DOHH2 (cell line): ENCODE results near the gene GNPAT.

ENCODE experiments used
- H3F3A ChIP-seq: fragments of 200-600 bp; sonication (generic), shearing (Covaris generic); 2 replicates; pipeline ENCODE4 v1.6.0; 2016; ENCODE audit warnings: antibody characterized with exemption, mild to moderate bottlenecking; ENCODE audit not compliant: control insufficient read depth, insufficient read depth
- H3K27ac ChIP-seq: fragments of 200-600 bp; sonication (generic); 2 replicates; pipeline ENCODE4 v1.5.1; 2014; ENCODE audit warnings: low read depth, mild to moderate bottlenecking, low read length, moderate library complexity
- H3K27me3 ChIP-seq: fragments of 200-600 bp; sonication (generic); 2 replicates; pipeline ENCODE4 v1.6.1; 2014; ENCODE audit warnings: mild to moderate bottlenecking, low read length, mixed read lengths; ENCODE audit not compliant: control insufficient read depth
- H3K36me3 ChIP-seq: fragments of 200-600 bp; sonication (generic); 2 replicates; pipeline ENCODE4 v1.6.1; 2014; ENCODE audit warnings: mild to moderate bottlenecking, low read length, moderate library complexity, mixed read lengths; ENCODE audit not compliant: control insufficient read depth
- H3K4me1 ChIP-seq: fragments of 200-600 bp; sonication (generic); 2 replicates; pipeline ENCODE4 v1.6.1; 2014; ENCODE audit warnings: mild to moderate bottlenecking, low read length, mixed read lengths; ENCODE audit not compliant: control insufficient read depth
- H3K4me2 ChIP-seq: fragments of 200-600 bp; sonication (generic); 2 replicates; pipeline ENCODE4 v1.6.0; 2014; ENCODE audit warnings: mild to moderate bottlenecking, low read length, moderate library complexity
- H3K4me3 ChIP-seq: fragments of 200-600 bp; sonication (generic); 2 replicates; pipeline ENCODE4 v1.5.1; 2014; ENCODE audit warnings: mild to moderate bottlenecking, low read length, mixed read lengths
- H3K79me2 ChIP-seq: fragments of 200-600 bp; sonication (generic); 2 replicates; pipeline ENCODE4 v1.6.1; 2014; ENCODE audit warnings: mild to moderate bottlenecking, low read length, mixed read lengths; ENCODE audit not compliant: control insufficient read depth
- H3K9me2 ChIP-seq: fragments of 200-600 bp; sonication (generic); replicated peaks from 2 replicates; pipeline ENCODE4 v1.6.1; 2014; ENCODE audit warnings: mild to moderate bottlenecking, low read length, mixed read lengths; ENCODE audit not compliant: control insufficient read depth
- H3K9me3 ChIP-seq: fragments of 200-600 bp; sonication (generic); 2 replicates; pipeline ENCODE4 v1.6.1; 2014; ENCODE audit warnings: antibody characterized with exemption, low read length, mixed read lengths; ENCODE audit not compliant: control insufficient read depth, insufficient read depth
- H4K20me1 ChIP-seq: fragments of 200-600 bp; sonication (generic); 2 replicates; pipeline ENCODE4 v1.6.0; 2014; ENCODE audit warnings: low read depth, mild to moderate bottlenecking, antibody characterized with exemption, low read length, moderate library complexity; ENCODE audit not compliant: control insufficient read depth, insufficient read depth
- EZH2phosphoT487 ChIP-seq: fragments of 200-600 bp; sonication (generic); IDR thresholded peaks from 2 replicates; pipeline ENCODE4 v1.6.1; 2017; ENCODE audit warnings: borderline replicate concordance, mild to moderate bottlenecking, antibody characterized with exemption, low read length, moderate library complexity, mixed read lengths
- TF ChIP-seq, protein P1 (sequence below): fragments of 200-600 bp; sonication (generic); IDR thresholded peaks from one replicate; pipeline ENCODE4 v1.5.1; 2014; ENCODE audit warnings: antibody characterized with exemption, mild to moderate bottlenecking, low read depth, low read length; ENCODE audit not compliant: poor library complexity, severe bottlenecking

Gene GNPAT

DNA sequence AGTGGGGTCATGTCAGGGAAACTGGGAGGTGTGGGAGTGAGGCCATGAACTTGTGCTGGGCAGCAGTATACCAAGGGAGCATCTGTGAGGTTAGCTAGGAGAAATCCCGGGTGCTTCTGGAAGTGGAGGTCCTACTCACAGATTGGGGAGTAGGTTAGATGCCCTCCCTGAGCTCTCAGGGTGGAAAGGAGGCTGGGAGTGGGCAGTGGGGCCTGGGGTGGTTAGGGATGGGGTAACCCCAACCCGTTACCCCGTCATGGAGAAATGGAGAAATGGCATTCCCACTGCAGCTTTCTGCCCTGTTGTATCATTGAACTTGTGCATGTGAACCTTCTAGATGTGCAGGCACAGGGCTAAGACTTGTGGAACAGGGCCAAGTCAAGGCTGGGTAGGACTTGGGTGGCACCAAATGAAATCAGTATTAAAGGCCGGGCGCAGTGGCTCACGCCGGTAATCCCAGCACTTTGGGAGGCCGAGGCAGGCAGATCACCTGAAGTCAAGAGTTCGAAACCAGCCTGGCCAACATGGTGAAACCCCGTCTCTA, 69.5 kb downstream of the GNPAT start:
- Histone ChIP-seq H3F3A (no peaks in the 10 kb centered on the region), H3K9me2 (no peaks in the 10 kb centered on the region)

DNA sequence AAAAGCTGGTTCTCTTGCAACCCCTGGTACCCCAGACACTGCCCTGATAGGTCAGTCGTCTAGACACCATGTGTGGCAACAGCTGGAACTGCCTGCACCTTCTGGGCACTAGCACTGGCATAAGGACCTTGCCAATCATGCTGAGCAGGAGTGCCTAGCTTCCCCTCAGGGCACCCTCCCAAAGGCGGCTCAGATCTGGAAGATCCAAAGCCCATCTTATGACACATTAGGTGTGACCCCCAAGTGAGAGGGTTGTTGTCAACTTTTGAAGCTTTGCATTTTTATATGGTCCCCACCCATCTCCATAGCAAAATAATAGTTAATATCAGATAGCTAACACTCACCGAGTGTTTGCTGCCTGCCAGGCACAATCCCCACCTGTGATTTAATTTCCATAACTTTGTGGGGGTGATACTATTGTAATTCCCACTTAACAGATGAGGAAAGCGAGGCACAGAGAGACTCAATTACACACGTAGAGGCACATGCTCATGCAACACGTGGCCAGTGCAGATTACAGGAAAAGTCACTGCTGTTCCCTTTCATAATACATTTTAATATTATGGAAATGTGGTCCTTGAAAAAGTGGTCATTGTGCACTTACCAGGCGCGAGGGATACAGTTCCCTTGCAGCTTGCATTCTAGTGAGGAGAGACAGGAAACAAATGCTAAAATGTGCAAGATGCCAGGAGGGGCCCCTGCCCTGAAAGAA, 70.9 kb downstream of the GNPAT start:
- Histone ChIP-seq H3K27me3 (no peaks in the 10 kb centered on the region), H3K27ac (no peak overlapping the region), H3K4me3 (no peak overlapping the region), H4K20me1 (no peaks in the 10 kb centered on the region), H3F3A (no peaks in the 10 kb centered on the region), H3K4me2 (no peak overlapping the region), H3K9me3 (no peaks in the 10 kb centered on the region), H3K36me3 (no peaks in the 10 kb centered on the region), H3K9me2 (no peaks in the 10 kb centered on the region), H3K79me2 (no peaks in the 10 kb centered on the region), H3K4me1 (no peaks in the 10 kb centered on the region)
- TF ChIP-seq EZH2phosphoT487, result no peak
- TF ChIP-seq, protein P1, sequence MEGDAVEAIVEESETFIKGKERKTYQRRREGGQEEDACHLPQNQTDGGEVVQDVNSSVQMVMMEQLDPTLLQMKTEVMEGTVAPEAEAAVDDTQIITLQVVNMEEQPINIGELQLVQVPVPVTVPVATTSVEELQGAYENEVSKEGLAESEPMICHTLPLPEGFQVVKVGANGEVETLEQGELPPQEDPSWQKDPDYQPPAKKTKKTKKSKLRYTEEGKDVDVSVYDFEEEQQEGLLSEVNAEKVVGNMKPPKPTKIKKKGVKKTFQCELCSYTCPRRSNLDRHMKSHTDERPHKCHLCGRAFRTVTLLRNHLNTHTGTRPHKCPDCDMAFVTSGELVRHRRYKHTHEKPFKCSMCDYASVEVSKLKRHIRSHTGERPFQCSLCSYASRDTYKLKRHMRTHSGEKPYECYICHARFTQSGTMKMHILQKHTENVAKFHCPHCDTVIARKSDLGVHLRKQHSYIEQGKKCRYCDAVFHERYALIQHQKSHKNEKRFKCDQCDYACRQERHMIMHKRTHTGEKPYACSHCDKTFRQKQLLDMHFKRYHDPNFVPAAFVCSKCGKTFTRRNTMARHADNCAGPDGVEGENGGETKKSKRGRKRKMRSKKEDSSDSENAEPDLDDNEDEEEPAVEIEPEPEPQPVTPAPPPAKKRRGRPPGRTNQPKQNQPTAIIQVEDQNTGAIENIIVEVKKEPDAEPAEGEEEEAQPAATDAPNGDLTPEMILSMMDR, result no peak

More for the DNA sequence above, 69.5 kb downstream of the GNPAT start:
- Histone ChIP-seq H3K9me3 (no peaks in the 10 kb centered on the region), H4K20me1 (no peaks in the 10 kb centered on the region), H3K4me2 (no peak overlapping the region), H3K36me3 (no peaks in the 10 kb centered on the region), H3K27me3 (no peaks in the 10 kb centered on the region), H3K79me2 (no peaks in the 10 kb centered on the region), H3K4me1 (no peaks in the 10 kb centered on the region), H3K4me3 (no peak overlapping the region), H3K27ac (no peak overlapping the region)
- no peak for TF ChIP-seq EZH2phosphoT487
- TF ChIP-seq, protein P1, result no peak

DNA sequence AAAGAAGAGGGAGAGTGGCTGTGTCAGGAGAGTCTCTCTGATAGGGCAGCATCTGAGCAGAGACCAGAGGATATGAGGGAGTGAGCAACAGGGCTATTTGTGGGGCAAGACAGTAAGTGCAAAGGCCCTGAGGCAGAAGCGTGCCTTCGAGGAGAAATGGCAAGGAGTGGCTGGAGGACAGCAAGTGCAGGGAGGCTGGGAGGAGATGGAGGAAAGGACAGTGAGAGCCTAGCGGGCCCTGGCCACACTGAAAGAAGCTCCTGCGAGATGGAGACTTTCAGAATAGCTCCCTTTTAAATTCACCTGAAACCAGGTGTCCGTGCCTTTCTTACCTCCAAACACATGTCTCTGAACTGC, 71.4 kb downstream of the GNPAT start:
- TF ChIP-seq, protein P1, result no peak
- no peak for TF ChIP-seq EZH2phosphoT487
- H3K36me3 ChIP-seq, result no peaks in the 10 kb centered on the region
- no peak overlapping the region for H3K27ac ChIP-seq
- H3K4me3 ChIP-seq, result no peak overlapping the region
- H3K4me2 ChIP-seq, result no peak overlapping the region
- no peaks in the 10 kb centered on the region for H3K4me1 ChIP-seq
- H3K9me2 ChIP-seq, result no peaks in the 10 kb centered on the region
- no peaks in the 10 kb centered on the region for H3K79me2 ChIP-seq
- no peaks in the 10 kb centered on the region for H4K20me1 ChIP-seq
- no peaks in the 10 kb centered on the region for H3F3A ChIP-seq
- no peaks in the 10 kb centered on the region for H3K9me3 ChIP-seq
- H3K27me3 ChIP-seq, result no peaks in the 10 kb centered on the region
